Measurements from ENCODE around the gene FCMR. TPM values are rescaled to one million over a fixed set of nuclear protein-coding genes. Genes with fewer than 3 reads are reported as not detected.
A peak's percentile ranks its signal among the peaks of the same experiment; 100 is the strongest.

Gene FCMR
- polyA plus RNA-seq, 3 donors = 1.9 to 3.0 (median 2.2) TPM

GRCh38 chr1:206902702-206903101 lies 19.0 kb downstream of the FCMR start:
- H3K27ac ChIP-seq (ENCODE audit: low read depth in 1 of 2, low read length in 2 of 2) = no peak overlapping the region
- no peak for TF ChIP-seq CTCF (IDR thresholded peaks at IDR 0.05)

GRCh38 chr1:206901944-206902343 lies 19.8 kb downstream of the FCMR start:
- peaks cover 0 to 8% of the 10 kb centered on the region in 2 donors for H3K4me1 ChIP-seq (ENCODE audit: control insufficient read depth in 1 of 2, insufficient read depth in 2 of 2, low read length in 2 of 2)
- intact Hi-C loops (cut with micrococcal nuclease) = no loop called here
- H3K27me3 ChIP-seq (ENCODE audit: control insufficient read depth in 2 of 2, insufficient read depth in 2 of 2, low read length in 2 of 2) = no peaks in the 10 kb centered on the region
- no peak overlapping the region for H3K4me3 ChIP-seq (replicated peaks in 1 of 3; ENCODE audit: low read depth in 2 of 3, low read length in 3 of 3)
- no peaks in the 10 kb centered on the region for H4K20me1 ChIP-seq (ENCODE audit: insufficient read depth, low read length)
- DNase-seq = no peak
- H2AFZ ChIP-seq (ENCODE audit: insufficient read depth, low read depth, low read length, poor library complexity, severe bottlenecking) = no peak overlapping the region
- H3K27me3 Mint-ChIP-seq (ENCODE audit: low read depth in 3 of 3) = peaks cover 3 to 14% (median 12%) of the 10 kb centered on the region in 3 donors
- no peaks in the 10 kb centered on the region for H3K9me3 ChIP-seq (replicated peaks in 1 of 2; ENCODE audit: control insufficient read depth in 1 of 2, insufficient read depth in 1 of 2, low read length in 2 of 2)
- no peak overlapping the region for H3K27ac Mint-ChIP-seq
- H3K27ac ChIP-seq (ENCODE audit: low read depth in 1 of 2, low read length in 2 of 2) = no peak overlapping the region
- H3K79me2 ChIP-seq (ENCODE audit: insufficient read depth, low read length) = no peaks in the 10 kb centered on the region
- H3K36me3 ChIP-seq (replicated peaks in 1 of 2; ENCODE audit: control insufficient read depth in 1 of 2, insufficient read depth in 2 of 2, low read length in 2 of 2) = no peaks in the 10 kb centered on the region
- peak overlapping the region in 1 of 2 donors; percentile 24 for H3K4me3 Mint-ChIP-seq
- no peak for TF ChIP-seq CTCF (IDR thresholded peaks at IDR 0.05)
- H3K4me2 ChIP-seq (replicated peaks; ENCODE audit: extremely low read depth, low read length, poor library complexity, severe bottlenecking) = no peak overlapping the region
- 100% methylated on average over 4 of the region's 6 CpGs for WGBS (ENCODE audit: insufficient coverage)
- H3K4me1 Mint-ChIP-seq = peaks cover 10% of the 10 kb centered on the region
- H3K9me3 Mint-ChIP-seq = peaks cover 0 to 1% (median 0%) of the 10 kb centered on the region in 7 donors
- peaks cover 0 to 2% of the 10 kb centered on the region in 2 donors for H3K36me3 Mint-ChIP-seq
- no peak overlapping the region for H3K9ac ChIP-seq (ENCODE audit: insufficient read depth, low read length, poor library complexity, severe bottlenecking)

More at GRCh38 chr1:206902702-206903101, 19.0 kb downstream of the FCMR start:
- Mint-ChIP-seq H3K27me3 (ENCODE audit: low read depth in 3 of 3) (peaks cover 3 to 16% (median 8%) of the 10 kb centered on the region in 3 donors), H3K36me3 (peaks cover 0 to 2% of the 10 kb centered on the region in 2 donors), H3K4me1 (peaks cover 10% of the 10 kb centered on the region), H3K27ac (peak overlapping the region in 1 of 7 donors; percentile 46), H3K4me3 (no peak overlapping the region), H3K9me3 (peaks cover 0 to 1% (median 0%) of the 10 kb centered on the region in 7 donors)
- no peaks in the 10 kb centered on the region for H4K20me1 ChIP-seq (ENCODE audit: insufficient read depth, low read length)
- WGBS (ENCODE audit: insufficient coverage) = 100% methylated on average over 1 of the region's 1 CpG
- H3K4me3 ChIP-seq (replicated peaks in 1 of 3; ENCODE audit: low read depth in 2 of 3, low read length in 3 of 3) = no peak overlapping the region
- H3K36me3 ChIP-seq (replicated peaks in 1 of 2; ENCODE audit: control insufficient read depth in 1 of 2, insufficient read depth in 2 of 2, low read length in 2 of 2) = no peaks in the 10 kb centered on the region
- no peak overlapping the region for H2AFZ ChIP-seq (ENCODE audit: insufficient read depth, low read depth, low read length, poor library complexity, severe bottlenecking)
- no peaks in the 10 kb centered on the region for H3K9me3 ChIP-seq (replicated peaks in 1 of 2; ENCODE audit: control insufficient read depth in 1 of 2, insufficient read depth in 1 of 2, low read length in 2 of 2)
- no peaks in the 10 kb centered on the region for H3K79me2 ChIP-seq (ENCODE audit: insufficient read depth, low read length)
- no peak overlapping the region for H3K4me2 ChIP-seq (replicated peaks; ENCODE audit: extremely low read depth, low read length, poor library complexity, severe bottlenecking)
- no peak overlapping the region for H3K9ac ChIP-seq (ENCODE audit: insufficient read depth, low read length, poor library complexity, severe bottlenecking)
- no peak for DNase-seq
- peaks cover 0 to 8% of the 10 kb centered on the region in 2 donors for H3K4me1 ChIP-seq (ENCODE audit: control insufficient read depth in 1 of 2, insufficient read depth in 2 of 2, low read length in 2 of 2)
- peaks cover 0 to 5% of the 10 kb centered on the region in 2 donors for H3K27me3 ChIP-seq (ENCODE audit: control insufficient read depth in 2 of 2, insufficient read depth in 2 of 2, low read length in 2 of 2)
- intact Hi-C loops (cut with micrococcal nuclease) = no loop called here

Measured in CD14-positive monocyte (primary cell).